NCI-H526 (cell line): ENCODE results near the gene QARS1.

Source experiments
- DNase-seq, 2 experiments: peaks; one replicate each; lab custom pipeline; 2025; lab: John Stamatoyannopoulos, UW

QARS1 gene

DNA sequence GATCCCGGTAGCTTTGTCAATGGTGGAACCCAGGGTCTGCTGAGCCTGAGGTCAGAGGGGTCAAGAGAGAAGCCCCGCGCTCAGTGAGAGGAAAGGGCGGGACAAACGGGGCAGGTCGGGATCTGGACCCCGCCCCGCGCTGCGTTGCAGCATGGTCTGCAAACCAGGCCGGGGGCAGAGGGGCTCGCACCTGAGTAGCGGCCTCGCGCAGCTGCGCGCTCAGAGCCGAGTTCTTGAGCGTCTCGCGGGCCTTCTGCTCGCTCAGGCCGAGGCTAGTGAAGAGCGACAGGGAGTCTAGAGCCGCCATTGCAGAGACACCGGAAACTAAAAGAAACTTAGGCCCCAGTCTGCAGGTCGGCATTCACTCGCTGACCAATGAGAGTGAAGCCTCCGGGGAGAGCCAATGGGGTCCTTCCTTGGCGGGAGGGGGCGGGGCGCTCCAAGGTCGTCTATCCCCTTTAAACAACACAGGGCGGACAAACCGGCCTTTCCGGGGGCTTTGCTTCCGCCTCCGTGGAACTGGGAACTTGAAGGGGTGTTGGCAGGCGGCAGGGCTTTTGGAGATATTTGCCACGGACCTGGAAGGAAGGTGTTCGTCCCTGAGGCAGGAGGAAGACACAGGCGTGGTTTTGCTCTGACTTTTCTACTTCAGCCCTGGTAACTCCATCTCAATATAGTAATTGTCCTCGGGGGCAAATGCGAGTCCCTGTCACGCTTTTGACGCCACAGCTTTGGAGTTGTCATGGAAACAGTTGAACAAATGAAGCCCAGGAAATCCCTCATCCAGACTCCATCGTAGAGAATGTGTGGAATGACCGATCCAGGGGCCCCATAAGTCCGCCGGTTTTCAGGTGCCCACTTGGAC is at the start of gene QARS1:
Gene QARS1 (minus strand): TSS at position 331 of the 865 bp plus-strand sequence. CDS start 24 bp downstream, at position 307.
- DNase-seq, result peak; percentile 68 to 94

GRCh38 chr3:49153349-49153912 is 48.9 kb upstream of the QARS1 start:
- DNase-seq, result no peak

- DNase-seq, result no peak
Measured at GRCh38 chr3:49151610-49152009, 47.1 kb upstream of the QARS1 start.

- DNase-seq, result no peak
Measured at GRCh38 chr3:49148159-49148558, 43.6 kb upstream of the QARS1 start.

DNA sequence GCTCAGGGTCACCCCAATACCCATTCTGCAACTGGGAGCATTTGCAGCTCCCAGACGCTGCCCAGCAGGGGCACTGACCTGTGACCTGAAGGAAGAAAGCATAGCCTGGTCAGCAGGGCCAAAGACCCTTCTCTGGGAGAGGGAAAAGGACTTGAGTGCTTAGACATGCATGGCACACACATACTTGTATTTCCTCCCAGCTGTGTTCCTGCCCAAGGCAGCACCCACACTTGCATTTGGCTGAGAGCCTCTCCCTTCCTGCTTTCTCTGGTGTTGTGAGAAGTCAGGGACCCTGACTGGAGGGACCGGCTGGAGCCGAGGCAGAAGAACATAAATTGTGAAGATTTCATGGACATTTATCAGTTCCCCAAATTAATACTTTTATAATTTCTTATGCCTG is 35.5 kb upstream of the QARS1 start:
- no peak for DNase-seq

- DNase-seq, result no peak
Measured at GRCh38 chr3:49135499-49135898, 30.9 kb upstream of the QARS1 start.

DNA sequence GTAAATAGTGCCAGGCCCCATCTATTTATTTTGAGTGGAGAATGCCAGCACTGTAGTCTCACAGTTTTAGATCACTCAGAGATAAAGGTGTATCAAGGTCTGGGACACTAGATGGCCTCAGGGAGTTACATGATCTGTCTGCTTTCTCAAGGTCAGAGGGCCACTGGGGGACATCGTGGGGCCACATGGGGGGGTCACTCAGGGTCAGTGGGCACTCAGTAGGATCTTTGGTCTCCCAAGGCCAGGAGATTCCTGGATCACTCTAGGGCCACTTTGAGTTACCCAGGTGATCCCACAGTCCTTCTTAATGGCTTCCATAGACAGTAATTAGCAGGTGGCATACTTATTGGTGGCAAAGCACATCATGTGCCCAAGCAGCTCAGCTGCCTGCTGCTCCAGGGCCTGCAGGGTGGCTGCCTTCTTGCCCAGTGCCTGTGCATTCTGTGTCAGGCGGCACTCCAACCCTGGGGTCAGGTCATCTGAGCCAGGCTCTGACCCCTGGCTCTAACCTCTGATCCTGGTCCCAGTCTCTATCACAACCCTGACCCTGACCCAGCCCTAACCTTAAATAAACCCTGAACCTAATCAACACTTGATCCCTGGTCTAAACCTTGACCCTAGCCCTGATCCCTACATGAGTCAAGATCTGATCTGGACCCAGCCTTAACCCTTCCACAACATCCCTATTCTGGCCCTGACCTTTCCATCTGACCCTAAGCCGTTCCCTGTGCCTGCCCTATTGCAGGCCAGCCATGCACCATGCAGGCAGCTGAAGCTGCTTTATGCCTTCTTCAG is 30.1 kb upstream of the QARS1 start:
- DNase-seq, result no peak

DNA sequence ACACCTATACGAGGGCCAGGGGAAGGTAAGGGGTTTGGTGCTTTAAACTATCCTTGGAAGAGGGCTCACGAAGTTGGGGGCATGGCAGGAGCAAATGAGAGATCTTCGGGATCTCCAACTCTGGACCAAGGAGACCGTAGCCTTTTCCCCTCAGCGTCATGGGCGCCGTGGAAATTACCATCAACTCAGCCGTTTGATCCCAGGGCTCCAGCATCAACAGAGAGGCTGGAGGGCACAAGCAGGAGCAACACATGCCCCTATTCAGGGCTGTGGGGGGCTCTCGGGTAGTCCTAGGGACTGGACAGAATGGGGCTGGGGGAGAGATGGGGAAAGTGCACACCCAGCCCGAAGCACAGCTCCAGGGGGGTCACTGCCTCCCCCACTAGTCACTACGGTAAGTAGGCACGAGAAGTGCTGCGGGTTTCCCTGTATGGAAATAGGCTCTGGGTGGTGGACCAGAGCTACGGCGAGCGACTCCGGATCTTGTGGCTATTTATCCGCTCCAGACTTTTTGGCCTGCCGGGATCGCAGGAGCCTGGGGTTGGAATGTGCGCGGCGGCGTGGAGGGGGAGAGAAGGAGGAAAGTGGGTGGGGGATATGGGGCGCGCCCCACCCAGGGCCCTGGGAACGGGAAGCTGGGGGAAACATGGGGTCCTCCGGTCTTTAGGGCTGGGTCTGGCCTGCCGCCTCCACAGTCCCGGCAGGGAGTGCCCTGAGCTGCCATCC is 28.8 kb upstream of the QARS1 start:
- peak; percentile 62 to 87 for DNase-seq

- peak; percentile 19 to 63 for DNase-seq
Measured at GRCh38 chr3:49132437-49133225, 28.1 kb upstream of the QARS1 start, which contains the start of gene LAMB2. TSS of gene LAMB2 (minus strand) at chr3:49133050. CDS start at chr3:49132867, 183 bp downstream.

- no peak for DNase-seq
Measured at GRCh38 chr3:49132073-49132436, 27.5 kb upstream of the QARS1 start.

DNA sequence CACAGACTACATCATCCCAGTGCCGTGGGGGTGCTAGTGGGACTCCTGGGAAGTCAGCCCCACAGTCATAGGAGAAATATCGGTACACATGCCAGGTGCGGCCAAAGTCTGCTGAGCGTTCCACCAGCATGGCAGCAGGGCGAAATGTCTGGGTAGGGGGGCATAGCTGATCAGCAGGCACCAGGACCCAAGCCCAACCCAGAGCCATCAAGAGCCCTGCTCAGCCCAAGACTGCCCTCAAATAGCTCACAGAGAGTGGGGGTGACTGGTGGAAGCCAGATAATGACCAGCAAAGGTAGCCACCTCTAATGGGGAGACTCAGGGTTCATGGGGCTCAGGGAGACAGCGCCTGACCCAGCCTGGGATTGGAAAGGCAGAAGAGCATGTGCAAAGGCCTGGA is 27.0 kb upstream of the QARS1 start:
- DNase-seq, result no peak

DNA sequence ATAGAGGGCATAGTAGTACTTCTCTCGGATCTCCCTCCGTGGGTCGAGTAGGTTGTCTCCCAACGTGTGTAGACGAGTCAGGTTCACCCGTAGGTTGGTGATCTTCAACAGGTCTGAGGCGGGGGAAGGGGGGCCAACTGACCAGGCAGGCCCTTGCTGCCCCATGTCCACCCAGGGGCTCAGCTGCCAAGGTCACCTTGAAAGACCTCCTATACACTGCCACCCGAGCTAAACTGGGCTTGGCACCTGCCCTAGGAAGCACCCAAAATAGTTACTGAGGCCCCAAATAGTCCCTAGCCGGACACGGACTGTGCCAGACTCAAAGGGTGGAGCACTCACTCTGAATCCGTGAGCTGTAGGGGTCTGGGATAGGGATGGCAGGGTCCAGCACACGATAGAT is 26.5 kb upstream of the QARS1 start:
- no peak for DNase-seq

- DNase-seq, result peak in 1 of 2 experiments; percentile 41
Measured at GRCh38 chr3:49124991-49125670, 20.6 kb upstream of the QARS1 start.

GRCh38 chr3:49124203-49124602 is 19.6 kb upstream of the QARS1 start:
- DNase-seq, result no peak

DNA sequence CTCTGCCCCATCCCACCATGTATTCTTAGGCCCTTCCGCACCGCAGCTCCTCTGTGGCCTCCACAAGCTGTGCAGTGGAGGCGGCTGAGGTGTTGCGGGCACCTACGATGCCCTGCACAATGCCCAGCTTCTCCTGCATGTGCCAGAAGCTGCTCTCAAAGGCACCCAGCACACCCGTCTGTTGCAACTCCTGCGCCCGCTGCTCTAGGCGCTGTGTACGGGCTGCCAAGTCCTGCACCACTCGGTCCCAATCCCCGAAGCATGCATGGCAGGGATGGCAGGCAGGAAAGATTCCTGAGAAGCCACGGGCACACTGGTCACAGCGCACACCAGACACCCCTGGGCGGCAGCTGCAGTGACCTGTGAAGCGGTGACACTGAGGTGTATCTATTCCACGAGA is 19.1 kb upstream of the QARS1 start:
- no peak for DNase-seq

- DNase-seq, result no peak
Measured at GRCh38 chr3:49122886-49123545, 18.5 kb upstream of the QARS1 start.

DNA sequence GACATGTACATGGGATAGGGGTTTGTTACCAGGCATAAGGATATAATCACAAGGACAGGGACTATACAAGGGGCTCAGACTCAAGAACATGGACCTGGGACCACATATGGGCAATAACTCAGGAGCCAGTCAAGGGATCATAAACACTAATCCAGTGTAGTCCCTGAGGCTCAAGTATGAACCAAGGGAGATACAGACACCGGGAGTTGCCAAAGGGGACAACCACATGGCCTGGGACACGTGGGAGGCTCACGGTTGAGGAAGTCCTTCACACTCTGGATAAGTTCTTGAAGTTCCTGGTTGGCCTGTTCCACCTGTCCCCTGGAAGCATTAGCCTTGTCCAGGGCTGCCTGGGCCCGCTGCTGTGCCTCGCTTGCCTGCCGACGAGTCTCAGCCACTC is 17.9 kb upstream of the QARS1 start:
- DNase-seq, result no peak

DNA sequence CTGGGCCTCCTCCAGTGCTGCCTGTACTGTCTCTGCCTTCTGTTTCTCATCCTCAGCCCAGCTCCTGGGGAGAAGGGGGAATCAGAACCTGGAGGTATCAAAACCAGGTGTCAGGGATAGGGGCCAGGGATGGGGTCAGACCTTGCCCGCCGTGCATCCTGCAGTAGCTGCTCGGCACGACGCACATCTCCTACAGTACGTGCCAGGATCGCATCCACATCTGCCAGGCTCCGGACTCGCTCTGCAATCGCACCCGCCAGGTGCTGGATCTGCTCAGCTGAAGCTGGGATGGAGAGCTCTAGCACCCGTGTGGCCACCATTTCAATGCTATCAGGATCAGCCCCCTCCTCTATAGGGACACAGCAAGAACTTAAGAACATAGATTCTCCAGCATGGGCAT is 17.5 kb upstream of the QARS1 start:
- DNase-seq, result no peak

- DNase-seq, result no peak
Measured at GRCh38 chr3:49121132-49121736, 16.7 kb upstream of the QARS1 start.
